Subcutaneous adipose tissue (tissue), 4 donors: ENCODE data around the gene AUTS2. TPM values are rescaled to one million over a fixed set of nuclear protein-coding genes. Genes with fewer than 3 reads are reported as not detected.

Experiments used
- total RNA-seq, 4 donors: library from RNA; depleted of rRNA; stranded (reverse); fragments of >200 nt; gene quantifications; one replicate each; pipeline ENCODE4 v1.1.0, GENCODE V29; 2016
- TF ChIP-seq, protein P1 (sequence below): fragments of 450-650 bp; IDR thresholded peaks from one replicate; pipeline ENCODE4 v1.5.1; 2016; ENCODE audit warnings: low read depth, mild to moderate bottlenecking, control low read depth, antibody characterized with exemption, moderate library complexity

AUTS2 gene
- total RNA-seq, 4 donors from 2014 or later, result 22.4 to 46.9 (median 27.4) TPM

DNA sequence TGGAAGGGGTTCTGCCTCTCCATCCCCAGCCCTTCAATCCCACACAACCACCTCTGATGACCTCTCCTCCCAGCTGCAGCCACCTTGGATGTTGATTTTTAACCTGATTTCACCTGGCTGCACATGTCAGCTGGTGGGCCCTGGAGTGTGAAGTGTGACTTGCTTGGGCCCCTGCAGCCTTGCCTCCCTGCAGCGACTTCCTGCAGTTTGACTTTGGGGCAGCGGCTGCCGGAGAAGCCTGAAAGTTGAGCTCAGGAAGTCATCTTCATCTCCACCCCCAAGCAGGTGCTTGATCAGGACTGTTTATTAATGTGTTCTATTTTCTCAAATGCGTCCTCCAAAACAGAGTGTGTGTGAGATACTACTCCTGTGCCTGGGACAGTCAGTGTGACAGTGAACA, 858.4 kb downstream of the AUTS2 start:
- TF ChIP-seq, protein P1, sequence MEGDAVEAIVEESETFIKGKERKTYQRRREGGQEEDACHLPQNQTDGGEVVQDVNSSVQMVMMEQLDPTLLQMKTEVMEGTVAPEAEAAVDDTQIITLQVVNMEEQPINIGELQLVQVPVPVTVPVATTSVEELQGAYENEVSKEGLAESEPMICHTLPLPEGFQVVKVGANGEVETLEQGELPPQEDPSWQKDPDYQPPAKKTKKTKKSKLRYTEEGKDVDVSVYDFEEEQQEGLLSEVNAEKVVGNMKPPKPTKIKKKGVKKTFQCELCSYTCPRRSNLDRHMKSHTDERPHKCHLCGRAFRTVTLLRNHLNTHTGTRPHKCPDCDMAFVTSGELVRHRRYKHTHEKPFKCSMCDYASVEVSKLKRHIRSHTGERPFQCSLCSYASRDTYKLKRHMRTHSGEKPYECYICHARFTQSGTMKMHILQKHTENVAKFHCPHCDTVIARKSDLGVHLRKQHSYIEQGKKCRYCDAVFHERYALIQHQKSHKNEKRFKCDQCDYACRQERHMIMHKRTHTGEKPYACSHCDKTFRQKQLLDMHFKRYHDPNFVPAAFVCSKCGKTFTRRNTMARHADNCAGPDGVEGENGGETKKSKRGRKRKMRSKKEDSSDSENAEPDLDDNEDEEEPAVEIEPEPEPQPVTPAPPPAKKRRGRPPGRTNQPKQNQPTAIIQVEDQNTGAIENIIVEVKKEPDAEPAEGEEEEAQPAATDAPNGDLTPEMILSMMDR, result no peak

DNA sequence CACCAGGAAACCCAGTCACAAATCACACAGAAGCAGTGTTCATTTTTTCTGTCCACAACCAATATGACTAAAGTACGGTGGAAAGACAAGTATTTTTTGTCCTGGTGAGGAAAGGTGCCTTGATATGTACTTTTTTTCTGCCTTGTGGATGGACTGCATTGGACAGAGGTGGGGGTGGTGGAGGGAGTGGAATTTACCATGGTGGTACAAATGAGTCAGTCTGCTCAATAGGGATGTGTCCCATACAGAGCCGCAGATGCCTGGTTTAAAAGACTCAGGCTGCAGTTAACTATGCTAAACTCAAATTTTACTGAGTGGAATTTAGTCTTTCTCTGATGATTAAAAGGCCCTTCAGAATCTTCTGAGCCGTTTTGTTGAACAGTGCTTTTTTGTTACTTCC, 859.2 kb downstream of the AUTS2 start:
- TF ChIP-seq, protein P1, result no peak

DNA sequence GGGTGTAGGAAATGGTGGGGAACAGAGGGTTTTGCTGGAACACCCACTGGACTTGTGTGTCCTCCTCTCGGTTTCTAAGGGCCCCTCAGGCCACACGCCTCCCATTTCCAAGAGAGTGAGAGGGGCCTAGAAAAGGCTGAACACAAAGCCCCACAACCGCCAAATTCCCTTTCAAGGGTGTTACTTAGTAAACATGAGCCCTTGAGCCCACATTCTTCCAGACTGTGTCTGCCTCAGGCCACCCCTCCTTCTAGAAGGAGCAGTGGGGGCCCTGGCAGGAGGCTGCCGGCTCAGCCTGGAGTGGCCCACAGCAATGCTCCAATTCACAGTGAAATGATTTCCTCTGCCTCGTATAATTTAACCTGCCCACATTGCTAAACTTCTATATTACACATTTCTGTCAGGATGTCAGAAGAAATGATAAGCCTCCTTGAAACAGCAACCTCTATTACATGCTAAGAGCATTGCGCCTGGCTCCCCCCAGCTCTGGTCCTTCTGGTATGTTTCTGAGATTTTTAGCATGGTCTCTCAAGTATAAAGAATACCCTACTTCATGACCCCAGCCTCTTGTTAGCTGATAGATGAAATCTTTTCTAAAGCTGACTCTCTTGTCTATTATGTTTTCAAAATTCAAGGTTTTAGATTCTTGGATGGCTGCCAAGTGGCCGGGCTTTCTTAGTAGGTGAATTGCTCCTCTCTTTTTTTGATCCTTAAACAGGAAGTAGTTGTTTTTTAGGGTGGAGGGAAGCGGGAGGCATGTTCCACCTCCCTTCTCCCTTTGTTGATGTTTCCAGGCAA, 859.8 kb downstream of the AUTS2 start:
- TF ChIP-seq, protein P1, result no peak

DNA sequence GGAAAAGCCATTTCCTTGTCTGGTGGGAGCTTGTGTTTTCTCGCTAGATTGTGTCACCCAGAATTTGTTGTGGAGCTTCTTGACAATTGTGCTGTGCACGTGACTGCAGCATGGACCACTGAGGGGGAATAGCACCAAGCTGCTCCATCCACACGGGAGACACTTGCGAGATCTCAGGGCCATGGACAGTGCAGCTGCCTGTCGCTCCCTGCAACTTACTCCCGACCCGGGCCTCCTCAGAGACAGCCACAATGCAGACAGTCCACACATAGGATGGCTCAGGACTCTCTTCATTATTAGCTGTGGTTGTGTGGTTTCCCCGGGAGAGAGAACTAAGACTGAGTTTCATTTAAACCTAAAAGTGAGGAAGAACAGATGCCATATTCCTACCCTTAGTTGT, 860.5 kb downstream of the AUTS2 start:
- TF ChIP-seq, protein P1, result no peak

DNA sequence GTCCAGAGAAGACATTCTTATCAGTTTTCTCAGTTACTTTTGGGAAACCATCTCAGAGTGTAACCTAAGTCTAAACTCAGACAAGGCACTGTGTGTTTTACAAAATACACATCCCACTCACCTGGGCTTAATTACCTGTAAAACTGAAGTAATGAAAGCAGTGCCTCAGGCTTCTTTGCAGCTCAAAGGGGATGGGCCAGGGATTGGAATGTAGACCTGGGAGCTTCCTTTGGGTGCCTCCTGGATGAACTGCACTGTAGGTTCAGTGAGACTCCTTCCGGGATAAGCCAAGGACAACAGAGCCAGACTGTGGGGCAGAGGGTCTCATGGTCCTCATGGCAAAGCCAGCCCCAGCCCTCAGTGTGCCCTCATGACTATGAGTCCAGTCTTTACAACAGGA, 861.3 kb downstream of the AUTS2 start:
- TF ChIP-seq, protein P1, result no peak

DNA sequence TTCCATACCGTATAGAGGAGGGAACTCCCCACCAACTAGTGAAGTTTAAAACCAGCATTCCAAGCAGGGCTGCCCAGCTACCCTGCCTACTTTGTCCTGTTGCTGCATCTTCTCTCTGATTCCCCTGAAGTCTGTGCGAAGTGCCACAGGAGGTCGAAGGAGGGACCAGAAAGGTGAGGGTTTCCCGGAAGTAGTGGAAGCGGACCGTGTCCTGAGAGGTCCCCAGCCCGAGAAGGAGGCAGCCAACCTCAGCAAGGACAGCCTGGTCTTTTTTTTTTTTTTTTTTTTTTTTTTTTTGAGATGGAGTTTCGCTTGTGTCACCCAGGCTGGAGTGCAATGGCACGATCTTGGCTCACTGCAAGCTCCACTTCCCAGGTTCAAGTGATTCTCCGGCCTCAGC, 861.8 kb downstream of the AUTS2 start:
- TF ChIP-seq, protein P1, result no peak

DNA sequence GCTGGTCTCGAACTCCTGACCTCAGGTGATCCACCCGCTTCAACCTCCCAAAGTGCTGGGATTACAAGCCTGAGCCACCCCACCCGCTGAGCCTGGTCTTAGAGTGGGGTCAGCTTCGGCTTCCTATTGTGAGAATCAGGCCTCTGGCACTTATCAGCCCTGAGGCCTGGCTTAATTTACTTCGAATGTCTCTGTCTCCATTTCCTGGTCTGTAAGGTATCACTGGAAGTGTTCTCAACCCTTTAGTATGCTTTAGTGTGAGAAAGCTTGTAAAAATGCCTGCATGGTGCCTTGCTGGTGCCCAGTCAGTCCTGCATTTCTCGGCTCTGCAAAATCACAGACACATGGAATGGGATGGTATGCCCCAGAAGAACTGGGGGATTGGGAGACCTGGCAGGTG, 862.3 kb downstream of the AUTS2 start:
- TF ChIP-seq, protein P1, result no peak
